Trophoblast cell (in vitro differentiated cells and primary cell): Measurements from ENCODE around the gene CADPS2. TPM values are rescaled to one million over a fixed set of nuclear protein-coding genes. Genes with fewer than 3 reads are reported as not detected.

ENCODE experiments used
- DNase-seq, 2 donors: peaks; one replicate each; pipeline ENCODE4 v3.0.0-alpha.2; 2016
- H2AFZ ChIP-seq: 2 replicates; pipeline ENCODE4 v1.6.1; 2013; ENCODE audit warnings: low read length, moderate library complexity, mild to moderate bottlenecking; ENCODE audit not compliant: insufficient read depth, poor library complexity
- H2AK5ac ChIP-seq: 2 replicates; pipeline ENCODE4 v1.6.1; 2013; ENCODE audit warnings: mild to moderate bottlenecking, low read length
- H2BK120ac ChIP-seq: 2 replicates; pipeline ENCODE4 v1.6.1; 2013; ENCODE audit warnings: low read length, mild to moderate bottlenecking, moderate library complexity; ENCODE audit not compliant: insufficient read depth, poor library complexity
- H2BK12ac ChIP-seq: 2 replicates; pipeline ENCODE4 v1.6.1; 2013; ENCODE audit warnings: mild to moderate bottlenecking, low read length, moderate library complexity
- H2BK5ac ChIP-seq: 2 replicates; pipeline ENCODE4 v1.6.1; 2013; ENCODE audit warnings: low read length, low read depth, moderate library complexity, mild to moderate bottlenecking; ENCODE audit not compliant: poor library complexity
- H3K14ac ChIP-seq: 2 replicates; pipeline ENCODE4 v1.6.1; 2013; ENCODE audit warnings: mild to moderate bottlenecking, low read length
- H3K18ac ChIP-seq: 2 replicates; pipeline ENCODE4 v1.6.1; 2013; ENCODE audit warnings: mild to moderate bottlenecking, low read length
- H3K23ac ChIP-seq: 2 replicates; pipeline ENCODE4 v1.6.1; 2013; ENCODE audit warnings: low read length
- H3K27ac ChIP-seq: 2 replicates; pipeline ENCODE4 v1.5.1; 2013; ENCODE audit warnings: low read depth, mild to moderate bottlenecking, inconsistent platforms, low read length, moderate library complexity
- H3K27me3 ChIP-seq: 2 replicates; pipeline ENCODE4 v1.6.1; 2013; ENCODE audit warnings: inconsistent platforms, mild to moderate bottlenecking, low read length, moderate library complexity; ENCODE audit not compliant: insufficient read depth
- H3K36me3 ChIP-seq, 2 experiments: 1 replicate in 1 of 2; 2 replicates in 1 of 2; pipeline ENCODE4 v1.6.1; 2013; ENCODE audit warnings: low read length in 2 of 2, mild to moderate bottlenecking in 2 of 2, moderate library complexity in 1 of 2; ENCODE audit not compliant: insufficient read depth in 2 of 2, control insufficient read depth in 1 of 2
- H3K4ac ChIP-seq: 2 replicates; pipeline ENCODE4 v1.6.1; 2013; ENCODE audit warnings: low read depth, mild to moderate bottlenecking, low read length, moderate library complexity
- H3K4me1 ChIP-seq, 2 experiments: 1 replicate in 1 of 2; 2 replicates in 1 of 2; pipeline ENCODE4 v1.6.1; 2013; ENCODE audit warnings: low read length in 2 of 2, mild to moderate bottlenecking in 2 of 2, moderate library complexity in 1 of 2; ENCODE audit not compliant: insufficient read depth in 2 of 2, control insufficient read depth in 1 of 2
- H3K4me2 ChIP-seq: 2 replicates; pipeline ENCODE4 v1.6.1; 2013; ENCODE audit warnings: inconsistent platforms, mild to moderate bottlenecking, low read length, moderate library complexity
- H3K4me3 ChIP-seq: 2 replicates; pipeline ENCODE4 v1.5.1; 2013; ENCODE audit warnings: mild to moderate bottlenecking, low read depth, low read length, inconsistent platforms
- H3K79me1 ChIP-seq: one replicate; pipeline ENCODE4 v1.6.1; 2013; ENCODE audit warnings: low read length
- H3K79me2 ChIP-seq: 2 replicates; pipeline ENCODE4 v1.6.1; 2013; ENCODE audit warnings: low read length, mild to moderate bottlenecking; ENCODE audit not compliant: control insufficient read depth, insufficient read depth, poor library complexity
- H3K9ac ChIP-seq: 2 replicates; pipeline ENCODE4 v1.6.1; 2013; ENCODE audit warnings: mild to moderate bottlenecking, low read length
- H3K9me3 ChIP-seq: 2 replicates; pipeline ENCODE4 v1.6.1; 2013; ENCODE audit warnings: low read depth, mild to moderate bottlenecking, control low read depth, inconsistent platforms, low read length; ENCODE audit not compliant: insufficient read depth
- H4K12ac ChIP-seq: 2 replicates; pipeline ENCODE4 v1.6.1; 2013; ENCODE audit warnings: low read depth, mild to moderate bottlenecking, low read length, moderate library complexity
- H4K8ac ChIP-seq: 2 replicates; pipeline ENCODE4 v1.6.1; 2013; ENCODE audit warnings: low read depth, mild to moderate bottlenecking, low read length, moderate library complexity
- H4K91ac ChIP-seq: one replicate; pipeline ENCODE4 v1.6.1; 2013; ENCODE audit warnings: low read depth, mild to moderate bottlenecking, low read length, moderate library complexity
- WGBS: extraction: QIAGEN DNeasy Blood & Tissue Kit; methylation state at CpG from one replicate; pipeline ENCODE4 v1.1.7; 2013; ENCODE audit warnings: missing lambda C conversion rate; ENCODE audit not compliant: insufficient read length, insufficient coverage; ENCODE audit errors: extremely low coverage; 5-methylcytosine and 5-hydroxymethylcytosine counted together
- polyA plus RNA-seq: library from polyadenylated mRNA; stranded (reverse); fragments of 200-250 nt; gene quantifications from 2 replicates; pipeline ENCODE4 v1.2.3, GENCODE V29; 2013

Gene CADPS2
- 0.79 and 1.00 TPM in 2 replicates for polyA plus RNA-seq

DNA sequence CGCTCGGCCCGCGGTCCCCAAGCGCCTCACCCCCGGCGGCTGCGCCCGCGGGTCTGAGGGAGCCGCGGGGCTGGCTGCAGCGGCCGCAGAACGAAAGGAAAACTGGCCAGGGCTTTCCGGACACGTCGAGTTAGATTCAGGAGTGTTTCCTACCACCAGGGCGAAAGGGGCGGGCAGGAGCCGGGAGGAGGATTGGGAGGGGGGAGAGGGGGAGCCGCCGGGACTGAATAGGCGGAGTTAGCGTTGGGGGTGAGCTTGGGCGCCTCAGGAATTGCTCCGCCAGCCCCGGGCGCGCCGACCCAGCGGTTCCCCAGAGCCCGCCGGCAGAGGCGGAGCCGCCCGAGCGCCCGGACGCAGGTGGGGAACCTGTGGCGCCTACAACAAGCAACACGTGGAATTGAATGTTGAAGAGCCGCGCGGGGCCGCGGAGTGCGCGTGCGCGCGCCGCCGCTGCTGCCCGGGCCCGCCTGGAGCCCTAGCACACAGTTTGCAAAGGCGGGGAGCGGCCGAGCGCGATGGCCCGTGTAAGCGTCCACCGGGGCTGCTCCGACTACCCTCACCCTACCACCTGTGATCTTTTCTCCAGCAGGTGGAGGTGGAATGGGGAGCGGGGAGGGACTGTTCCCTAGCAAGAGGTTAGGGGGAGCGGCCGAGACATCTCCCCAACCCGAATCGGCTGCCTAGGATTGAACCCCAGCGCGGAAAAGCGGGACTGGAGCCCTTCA lies at the start of gene CADPS2:
Gene CADPS2 (minus strand): TSS at position 104 of the 725 bp plus-strand sequence. CDS start 123 bp downstream, outside the sequence.
- H3K4me1 ChIP-seq: peaks cover 2 to 6% of the 10 kb centered on the region in 2 experiments
- H3K23ac ChIP-seq: no peak within 1 kb of the TSS
- peaks cover 2% of the 10 kb centered on the region for H3K79me1 ChIP-seq
- H4K12ac ChIP-seq: no peak within 1 kb of the TSS
- H2BK5ac ChIP-seq: no peak within 1 kb of the TSS
- WGBS: no CpG with 5 or more reads among the region's 73 CpGs
- H2AK5ac ChIP-seq: no peak within 1 kb of the TSS
- DNase-seq: peak; percentile 37 to 76
- no peaks in the 10 kb centered on the region for H3K9me3 ChIP-seq
- H3K9ac ChIP-seq: peak within 1 kb of the TSS; percentile 8
- no peaks in the 10 kb centered on the region for H3K79me2 ChIP-seq
- no peak within 1 kb of the TSS for H3K18ac ChIP-seq
- H2BK120ac ChIP-seq: no peak within 1 kb of the TSS
- H4K91ac ChIP-seq: no peak within 1 kb of the TSS
- no peaks in the 10 kb centered on the region for H3K36me3 ChIP-seq
- peak within 1 kb of the TSS; percentile 73 for H3K4me2 ChIP-seq
- no peak within 1 kb of the TSS for H3K4ac ChIP-seq
- peak within 1 kb of the TSS; percentile 45 for H2BK12ac ChIP-seq
- H3K27me3 ChIP-seq: peaks cover 6% of the 10 kb centered on the region
- H3K4me3 ChIP-seq: peak within 1 kb of the TSS; percentile 77
- H4K8ac ChIP-seq: no peak within 1 kb of the TSS
- no peak within 1 kb of the TSS for H3K14ac ChIP-seq
- no peak within 1 kb of the TSS for H3K27ac ChIP-seq
- peak within 1 kb of the TSS; percentile 94 for H2AFZ ChIP-seq

GRCh38 chr7:122935620-122936019 lies 49.4 kb upstream of the CADPS2 start:
- no peaks in the 10 kb centered on the region for H3K4me1 ChIP-seq
- H4K12ac ChIP-seq: no peak overlapping the region
- H2BK120ac ChIP-seq: no peak overlapping the region
- no peaks in the 10 kb centered on the region for H3K79me2 ChIP-seq
- no peak overlapping the region for H3K27ac ChIP-seq
- no peak overlapping the region for H3K14ac ChIP-seq
- H3K4me3 ChIP-seq: no peak overlapping the region
- no peak overlapping the region for H3K4me2 ChIP-seq
- peaks cover 2% of the 10 kb centered on the region for H3K9me3 ChIP-seq
- no peak overlapping the region for H2BK5ac ChIP-seq
- H3K36me3 ChIP-seq: no peaks in the 10 kb centered on the region
- no peak overlapping the region for H2AFZ ChIP-seq
- H3K18ac ChIP-seq: no peak overlapping the region
- H3K79me1 ChIP-seq: no peaks in the 10 kb centered on the region
- no peak overlapping the region for H4K8ac ChIP-seq
- no peak overlapping the region for H4K91ac ChIP-seq
- H2AK5ac ChIP-seq: no peak overlapping the region
- no peak overlapping the region for H3K4ac ChIP-seq
- H3K9ac ChIP-seq: no peak overlapping the region
- no peaks in the 10 kb centered on the region for H3K27me3 ChIP-seq
- H2BK12ac ChIP-seq: no peak overlapping the region
- H3K23ac ChIP-seq: no peak overlapping the region
- DNase-seq: no peak

- Histone ChIP-seq H2BK12ac (no peak overlapping the region), H2AFZ (no peak overlapping the region), H3K27ac (no peak overlapping the region), H4K8ac (no peak overlapping the region), H3K9ac (no peak overlapping the region), H4K12ac (no peak overlapping the region), H3K79me1 (no peaks in the 10 kb centered on the region), H3K14ac (no peak overlapping the region), H3K9me3 (no peaks in the 10 kb centered on the region), H3K4ac (no peak overlapping the region), H3K36me3 (no peaks in the 10 kb centered on the region), H3K23ac (no peak overlapping the region), H3K4me2 (no peak overlapping the region), H3K27me3 (no peaks in the 10 kb centered on the region), H3K4me3 (no peak overlapping the region), H3K79me2 (no peaks in the 10 kb centered on the region), H3K4me1 (no peaks in the 10 kb centered on the region), H4K91ac (no peak overlapping the region), H3K18ac (no peak overlapping the region), H2BK120ac (no peak overlapping the region), H2AK5ac (no peak overlapping the region), H2BK5ac (no peak overlapping the region)
- peak; percentile 42 to 81 for DNase-seq
These were observed 33.5 kb upstream of the CADPS2 start for GRCh38 chr7:122919643-122920181.

DNA sequence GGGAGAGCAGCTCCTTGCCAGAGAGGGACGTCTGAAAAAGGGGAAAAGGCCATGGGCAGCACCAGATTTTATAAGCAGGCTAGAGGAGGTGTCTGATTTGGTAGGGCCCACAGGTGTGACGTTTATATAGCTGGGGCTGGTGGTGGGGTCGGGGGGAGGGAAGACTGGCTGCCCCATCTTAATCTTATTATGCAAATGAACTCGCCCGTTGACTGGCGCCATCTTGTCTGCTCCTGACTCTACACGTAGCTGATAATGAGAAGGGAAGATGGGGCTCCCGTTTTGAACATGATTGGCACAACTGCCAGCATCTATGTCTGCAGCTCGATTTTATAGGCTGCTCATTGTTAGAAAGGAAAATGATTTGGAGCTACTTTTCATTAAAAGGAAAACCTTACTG lies 28.6 kb upstream of the CADPS2 start:
- Histone ChIP-seq H4K91ac (no peak overlapping the region), H3K14ac (no peak overlapping the region), H3K36me3 (no peaks in the 10 kb centered on the region), H3K79me1 (no peaks in the 10 kb centered on the region), H3K9ac (no peak overlapping the region), H2BK120ac (no peak overlapping the region), H3K27me3 (no peaks in the 10 kb centered on the region), H3K27ac (no peak overlapping the region), H4K8ac (no peak overlapping the region), H3K4me2 (no peak overlapping the region), H3K79me2 (no peaks in the 10 kb centered on the region), H3K4ac (no peak overlapping the region), H2BK5ac (no peak overlapping the region), H3K23ac (no peak overlapping the region), H4K12ac (no peak overlapping the region), H2AK5ac (no peak overlapping the region), H3K4me3 (no peak overlapping the region), H3K4me1 (no peaks in the 10 kb centered on the region), H3K18ac (no peak overlapping the region), H3K9me3 (no peaks in the 10 kb centered on the region), H2BK12ac (no peak overlapping the region), H2AFZ (no peak overlapping the region)
- no CpG with 5 or more reads among the region's 9 CpGs for WGBS
- no peak for DNase-seq
